HG03378 (cell line): Measurements from ENCODE around the gene ADCY9.
"Not testable (repeated sequence)": the region's sequence is repeated elsewhere in the genome, so short reads cannot be mapped to it uniquely, and the experiment has no call there.

Source experiments
- ATAC-seq: cut with Tn5 transposase; IDR thresholded peaks from one replicate; pipeline ENCODE4 v1.9.1; 2021; ENCODE audit warnings: mild to moderate bottlenecking, moderate library complexity; ENCODE audit not compliant: unreplicated experiment

Gene ADCY9

GRCh38 chr16:4042581-4042980, 73.7 kb downstream of the ADCY9 start:
- ATAC-seq, result no peak

- ATAC-seq, result no peak
Measured at GRCh38 chr16:4038448-4038847, 77.8 kb downstream of the ADCY9 start.

- not testable (repeated sequence) for ATAC-seq
Measured at GRCh38 chr16:4036952-4037351, 79.3 kb downstream of the ADCY9 start.

- no peak for ATAC-seq
Measured at GRCh38 chr16:4034963-4035362, 81.3 kb downstream of the ADCY9 start.

GRCh38 chr16:4033951-4034350, 82.3 kb downstream of the ADCY9 start:
- ATAC-seq, result no peak

GRCh38 chr16:4032768-4033167, 83.5 kb downstream of the ADCY9 start:
- no peak for ATAC-seq

- no peak for ATAC-seq
Measured at GRCh38 chr16:4028144-4028543, 88.1 kb downstream of the ADCY9 start.

DNA sequence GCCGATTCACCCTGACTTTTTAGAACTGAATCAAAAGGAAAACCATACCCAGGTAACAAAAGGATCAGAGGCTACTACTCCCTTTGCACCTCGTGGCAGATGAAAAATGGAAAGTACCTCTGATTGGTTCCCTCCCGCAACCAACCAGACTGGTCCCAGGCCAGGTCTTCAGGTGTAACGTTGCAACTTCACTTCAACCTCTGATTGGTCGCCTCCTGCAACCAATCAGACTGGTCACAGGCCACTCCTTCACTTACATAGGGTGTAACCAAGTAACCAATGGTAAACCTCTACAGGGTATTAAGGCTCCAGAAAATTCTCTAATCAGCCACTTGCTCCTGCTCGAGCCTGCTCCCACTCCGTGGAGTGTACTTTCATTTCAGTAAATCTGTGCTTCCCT, 89.4 kb downstream of the ADCY9 start:
- no peak for ATAC-seq

- ATAC-seq, result no peak
Measured at GRCh38 chr16:4025428-4025827, 90.8 kb downstream of the ADCY9 start.

DNA sequence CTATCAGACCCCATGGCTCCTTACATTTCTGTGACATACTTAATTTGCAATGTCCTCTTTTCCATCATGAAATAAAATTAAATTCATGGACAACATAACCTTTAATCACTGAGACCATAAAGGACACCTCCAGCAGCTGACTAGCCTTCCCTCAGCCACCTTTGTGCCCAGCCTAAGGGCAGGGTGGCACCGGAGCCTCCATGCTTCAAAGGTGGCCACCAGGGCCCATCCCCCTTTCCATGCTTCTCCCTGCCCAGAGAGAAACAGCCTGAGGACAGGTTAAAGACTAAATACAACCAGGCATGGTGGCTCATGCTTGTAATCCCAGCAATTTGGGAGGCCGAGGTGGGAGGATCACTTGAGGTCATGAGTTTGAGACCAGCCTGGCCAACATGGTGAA, 94.3 kb downstream of the ADCY9 start:
- no peak for ATAC-seq

DNA sequence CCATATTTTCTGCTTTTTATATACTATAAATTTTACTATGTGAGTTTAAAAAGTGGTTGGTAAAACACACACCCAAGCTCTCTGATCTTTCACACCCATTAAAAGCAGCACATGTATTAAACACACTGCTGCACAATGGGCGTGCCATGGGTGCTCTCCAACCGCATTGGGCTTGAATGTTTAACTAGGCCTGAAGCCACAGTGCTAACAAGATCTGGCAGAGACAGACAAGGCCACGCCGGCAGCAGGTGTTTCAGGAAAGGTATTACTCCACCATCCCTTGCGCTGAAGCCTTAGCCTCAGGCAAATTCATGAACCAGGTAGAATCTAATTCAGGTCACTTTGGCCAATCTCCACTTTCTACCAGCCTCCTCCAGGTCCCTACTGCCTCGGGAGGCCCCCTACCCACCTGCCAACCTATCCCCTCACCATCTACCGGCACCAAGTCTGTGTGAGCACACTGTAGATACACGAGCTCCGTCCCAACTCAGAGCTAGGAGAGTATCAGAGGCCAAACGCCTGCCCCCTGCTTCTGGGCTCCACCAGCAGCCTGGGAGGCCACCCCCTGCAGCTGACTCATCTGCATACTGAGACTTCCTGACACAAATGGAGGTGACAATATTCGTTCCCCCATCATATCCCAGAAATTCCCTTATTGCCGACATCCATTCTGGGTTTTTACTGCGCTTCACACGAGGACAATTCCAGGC, 95.0 kb downstream of the ADCY9 start:
- no peak for ATAC-seq

GRCh38 chr16:4019371-4019791, 96.9 kb downstream of the ADCY9 start:
- ATAC-seq, result no peak

DNA sequence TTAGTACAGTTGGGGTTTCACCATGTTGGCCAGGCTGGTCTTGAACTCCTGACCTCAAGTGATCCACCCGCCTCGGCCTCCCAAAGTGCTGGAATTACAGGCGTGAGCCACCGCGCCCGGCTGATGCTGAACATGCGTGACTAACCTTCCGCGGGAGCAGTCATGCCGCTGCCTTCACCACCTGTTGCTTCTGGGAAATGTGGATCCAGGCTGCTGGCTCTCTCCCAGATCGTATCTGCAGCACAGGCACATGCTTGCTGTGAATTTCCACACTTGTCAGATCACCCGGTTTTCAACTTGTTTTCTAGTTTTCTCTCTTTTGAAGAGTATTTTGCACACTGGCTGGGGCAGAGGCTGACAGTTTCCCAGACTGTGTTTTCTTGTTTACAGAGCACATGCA, 97.9 kb downstream of the ADCY9 start:
- ATAC-seq, result no peak

DNA sequence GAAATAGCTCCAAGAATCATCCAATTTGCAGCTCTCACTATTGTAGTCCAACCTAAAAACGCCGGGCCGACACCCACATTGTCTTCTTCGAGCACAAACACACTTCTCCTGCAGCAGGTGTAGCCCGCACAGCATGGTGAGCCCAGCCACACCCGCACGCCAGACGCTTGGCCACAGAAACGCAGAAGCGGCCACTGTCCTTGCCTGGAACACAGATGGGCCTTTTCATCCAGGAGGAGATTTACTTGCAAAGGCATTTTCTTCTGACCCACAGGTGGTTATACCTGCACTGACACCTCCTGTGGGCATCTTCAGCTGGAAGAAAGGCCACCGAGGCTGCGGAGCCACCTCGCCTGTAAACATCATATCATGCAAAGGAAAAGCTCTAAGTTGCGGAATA, 98.4 kb downstream of the ADCY9 start:
- ATAC-seq, result no peak

DNA sequence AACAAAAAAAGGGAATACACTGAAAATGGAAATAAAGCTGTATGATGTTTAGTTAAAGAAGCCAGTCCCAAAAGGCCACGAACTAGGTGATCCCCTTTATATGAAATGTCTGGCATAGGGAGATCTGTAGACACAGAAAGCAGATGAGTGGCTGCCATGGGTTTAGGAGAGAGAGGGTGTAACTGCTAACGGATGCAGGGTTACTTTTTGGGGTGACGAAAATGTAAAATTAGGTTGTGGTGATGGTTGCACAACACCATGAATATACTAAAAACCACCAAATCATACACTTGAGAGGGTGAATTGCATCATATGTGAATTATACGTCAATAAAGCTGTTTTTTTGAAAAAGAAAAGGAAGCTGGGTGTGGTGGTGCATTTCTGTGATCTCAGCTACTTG, 99.6 kb downstream of the ADCY9 start:
- ATAC-seq, result no peak

DNA sequence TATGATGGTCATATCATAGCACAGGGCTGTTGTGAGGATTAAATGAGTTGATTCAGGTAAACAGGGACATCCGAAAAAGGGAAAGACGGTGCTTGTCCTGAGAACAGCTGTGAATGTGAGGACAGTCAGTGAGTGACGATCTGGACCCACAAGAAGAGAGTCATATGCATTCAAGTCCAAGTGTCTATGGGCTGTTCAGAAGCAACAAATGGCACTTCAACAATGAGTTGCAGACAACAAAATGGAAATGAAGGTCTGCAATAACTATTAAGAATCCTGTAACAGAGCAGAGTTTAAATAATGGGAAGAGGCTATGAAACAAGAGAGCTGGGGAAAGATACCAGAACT, 100.3 kb downstream of the ADCY9 start:
- no peak for ATAC-seq

DNA sequence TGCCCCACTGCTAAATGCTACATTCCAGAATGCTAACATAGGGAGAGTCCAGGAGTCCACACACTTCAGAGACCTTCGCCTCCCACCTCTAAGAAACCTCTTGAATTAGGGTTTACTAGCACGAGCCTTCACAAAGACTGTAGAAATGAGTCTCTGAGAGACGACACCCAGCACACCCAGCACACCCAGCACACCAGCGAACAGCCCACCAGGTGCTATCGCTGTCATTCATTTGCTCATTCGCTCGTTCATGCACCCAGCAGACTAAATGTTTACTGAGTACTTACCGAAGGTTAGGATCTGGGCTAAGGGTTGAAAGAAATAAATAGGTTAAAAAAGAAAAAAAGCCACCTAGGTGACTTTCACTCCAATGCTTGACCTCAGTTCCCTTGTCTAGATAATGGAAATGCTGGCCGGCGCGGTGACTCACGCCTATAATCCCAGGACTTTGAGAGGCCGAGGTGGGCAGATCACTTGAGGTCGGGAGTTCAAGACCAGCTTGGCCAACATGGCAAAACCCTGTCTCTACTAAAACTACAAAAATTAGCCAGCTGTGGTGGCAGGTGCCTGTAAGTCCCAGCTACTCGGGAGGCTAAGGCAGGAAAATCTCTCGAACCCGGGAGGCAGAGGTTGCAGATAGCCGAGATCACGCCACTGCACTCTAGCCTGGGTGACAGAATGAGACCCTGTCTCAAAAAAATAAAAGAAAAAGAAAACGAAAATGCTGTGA, 100.8 kb downstream of the ADCY9 start:
- ATAC-seq, result no peak

- ATAC-seq, result no peak
Measured at GRCh38 chr16:4011940-4012629, 104.2 kb downstream of the ADCY9 start.

DNA sequence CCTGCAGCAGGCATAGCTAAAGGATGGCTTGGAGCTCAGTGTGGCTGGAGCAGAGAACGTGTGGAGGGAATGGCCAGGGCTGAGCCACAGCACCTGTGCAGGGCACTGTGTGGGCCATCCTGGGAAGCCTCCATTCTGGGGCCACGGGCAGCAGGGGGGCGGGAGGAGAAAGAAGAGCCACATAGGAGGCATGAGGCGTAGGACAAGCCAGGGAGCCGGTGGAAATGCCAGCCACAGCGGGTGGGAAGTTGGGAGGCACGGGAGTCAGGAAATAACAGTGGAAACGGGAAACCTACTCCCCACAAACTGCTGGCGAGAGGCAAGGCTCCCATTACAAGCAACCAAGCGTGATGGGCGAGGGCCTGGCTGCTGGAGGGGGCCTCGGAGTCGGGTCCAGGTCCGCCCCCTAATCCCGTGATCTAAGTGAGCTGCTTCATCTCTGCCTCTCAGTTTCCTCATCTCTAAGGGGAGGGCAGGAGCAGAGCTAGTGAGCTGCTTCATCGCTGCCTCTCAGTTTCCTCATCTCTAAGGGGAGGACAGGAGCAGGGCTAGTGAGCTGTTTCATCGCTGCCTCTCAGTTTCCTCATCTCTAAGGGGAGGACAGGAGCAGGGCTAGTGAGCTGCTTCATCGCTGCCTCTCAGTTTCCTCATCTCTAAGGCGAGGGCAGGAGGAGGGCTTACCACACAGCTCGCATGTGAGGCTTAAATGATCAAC, 104.9 kb downstream of the ADCY9 start:
- ATAC-seq, result no peak

GRCh38 chr16:4010225-4011158, 105.8 kb downstream of the ADCY9 start:
- no peak for ATAC-seq
